Activated CD4-positive, alpha-beta T cell treated with anti-CD3 and anti-CD28 coated beads, Interleukin-10, Interleukin-2, amounts not matched to agents 100 ng/mL and 50 ng/mL, durations not matched to agents 16 hours and 8 hours (primary cell): ENCODE results near the gene MRPL48.
"Not testable (repeated sequence)": the region's sequence is repeated elsewhere in the genome, so short reads cannot be mapped to it uniquely, and the experiment has no call there.

Experiments used
- DNase-seq: peaks from one replicate; pipeline ENCODE4 v3.0.0-alpha.2; 2020

Gene MRPL48

DNA sequence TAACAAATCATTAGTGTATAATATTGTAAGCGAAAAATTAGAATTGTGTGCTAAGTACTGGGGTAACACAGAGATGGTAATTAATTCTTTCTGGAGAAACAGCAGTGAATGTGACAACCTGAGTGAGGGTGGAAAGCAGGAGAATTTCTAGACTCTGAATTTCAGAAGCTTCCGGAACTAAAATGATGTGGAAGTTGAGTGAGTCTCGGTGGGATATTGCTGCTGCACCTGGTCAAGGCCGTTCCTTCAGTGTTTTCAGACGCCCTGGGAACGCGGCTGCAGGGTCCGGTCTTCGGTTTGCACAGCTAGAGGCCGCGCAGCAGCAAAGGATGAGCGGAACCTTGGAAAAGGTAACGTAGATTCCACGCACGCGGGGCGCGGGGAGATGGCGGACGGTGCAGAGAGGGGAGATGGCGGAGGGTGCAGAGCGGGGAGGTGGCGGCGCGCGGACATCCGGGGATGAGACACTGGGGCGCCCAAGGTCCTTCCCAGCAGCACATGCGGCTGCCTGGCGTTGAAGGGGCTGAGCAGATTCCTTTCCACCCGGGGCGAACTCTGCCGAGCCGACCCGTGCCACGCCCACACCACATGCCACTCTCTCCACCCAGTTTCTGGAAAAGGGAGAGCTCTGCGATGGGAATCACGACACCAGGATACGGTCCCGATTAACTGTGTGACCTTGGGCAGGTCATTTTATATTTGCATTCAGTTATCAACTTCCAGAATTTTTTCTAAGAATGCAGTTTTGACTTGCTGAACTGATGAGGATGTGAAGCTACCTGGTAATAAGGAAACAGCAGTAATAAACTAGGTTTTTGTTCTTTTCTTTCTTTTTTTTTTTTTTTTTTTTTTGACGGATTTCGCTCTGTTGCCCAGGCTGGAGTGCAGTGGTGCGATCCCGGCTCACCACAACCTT, at the start of gene MRPL48:
MRPL48 (plus strand) TSS at position 232 of the 916 bp plus-strand sequence; CDS start at position 330, 98 bp downstream.
- peak; percentile 95 for DNase-seq

DNA sequence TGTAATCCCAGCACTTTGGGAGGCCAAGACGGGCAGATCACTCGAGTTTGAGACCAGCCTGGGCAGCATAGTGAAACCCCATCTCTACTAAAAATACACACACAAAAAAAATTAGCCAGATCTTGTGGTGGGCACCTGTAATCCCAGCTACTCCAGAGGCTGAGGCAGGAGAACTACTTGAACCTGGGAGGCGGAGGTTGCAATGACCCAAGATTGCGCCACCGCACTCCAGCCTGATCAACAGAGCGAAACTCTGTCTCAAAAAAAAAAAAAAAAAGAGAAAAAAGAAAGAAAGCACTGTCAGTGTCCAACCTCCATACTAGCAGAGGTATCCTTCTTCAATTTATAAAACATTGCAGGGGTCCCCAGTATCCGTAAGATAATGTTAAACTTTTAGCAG, 44.6 kb upstream of the MRPL48 start:
- no peak for DNase-seq

DNA sequence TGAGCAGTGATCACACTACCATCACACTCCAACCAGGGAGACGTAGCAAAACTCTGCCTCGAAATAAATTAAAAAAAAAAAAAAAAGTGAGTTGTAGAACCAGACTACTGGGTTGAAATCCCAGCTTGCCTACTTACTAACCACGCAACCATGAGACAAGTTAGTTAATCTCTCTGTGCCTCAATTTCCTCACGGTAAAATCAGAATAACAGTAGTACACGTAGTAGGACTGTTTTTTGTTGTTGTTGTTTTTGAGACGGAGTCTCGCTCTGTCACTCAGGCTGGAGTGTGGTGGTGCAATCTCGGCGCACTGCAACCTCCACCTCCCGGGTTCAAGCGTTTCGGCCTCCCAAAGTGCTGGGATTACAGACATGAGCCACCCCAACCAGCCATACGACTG, 41.0 kb upstream of the MRPL48 start:
- DNase-seq: no peak

DNA sequence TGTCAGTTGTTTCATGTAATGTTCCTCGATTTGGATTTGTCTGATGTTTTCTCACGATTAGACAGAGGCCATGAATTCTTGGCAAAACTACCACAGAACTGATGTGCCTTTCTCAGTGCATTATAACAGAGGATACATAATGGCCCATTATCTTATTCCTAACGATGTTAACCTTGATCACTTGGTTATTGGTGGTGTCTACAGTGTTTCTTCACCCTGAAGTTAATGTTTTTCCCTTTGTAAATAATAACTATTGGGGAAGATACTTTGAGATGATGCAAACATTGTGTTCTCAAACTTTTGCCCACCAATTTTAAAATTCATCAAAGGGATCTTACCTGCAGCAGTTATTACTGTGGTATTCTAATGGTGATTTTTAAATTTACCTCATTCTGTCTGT, 39.9 kb upstream of the MRPL48 start:
- no peak for DNase-seq

DNA sequence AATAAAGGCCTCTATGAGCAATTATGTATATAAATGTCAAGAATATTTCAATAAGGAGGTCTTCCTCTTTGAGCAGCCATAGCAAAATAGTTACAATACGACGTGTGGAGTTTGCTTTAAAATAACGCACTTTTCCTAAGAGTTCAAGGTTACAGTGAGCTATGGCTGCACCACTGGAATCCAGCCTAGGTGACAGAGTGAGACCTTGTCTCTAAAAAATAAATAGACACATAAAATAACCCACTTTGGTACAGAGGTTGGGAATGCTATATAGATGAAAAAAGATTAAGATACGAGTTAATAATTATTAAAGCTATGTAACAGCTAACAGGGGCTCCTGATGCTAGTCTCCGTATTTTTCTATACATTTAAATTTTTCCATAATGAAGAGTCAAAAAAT, 39.4 kb upstream of the MRPL48 start:
- DNase-seq: no peak

DNA sequence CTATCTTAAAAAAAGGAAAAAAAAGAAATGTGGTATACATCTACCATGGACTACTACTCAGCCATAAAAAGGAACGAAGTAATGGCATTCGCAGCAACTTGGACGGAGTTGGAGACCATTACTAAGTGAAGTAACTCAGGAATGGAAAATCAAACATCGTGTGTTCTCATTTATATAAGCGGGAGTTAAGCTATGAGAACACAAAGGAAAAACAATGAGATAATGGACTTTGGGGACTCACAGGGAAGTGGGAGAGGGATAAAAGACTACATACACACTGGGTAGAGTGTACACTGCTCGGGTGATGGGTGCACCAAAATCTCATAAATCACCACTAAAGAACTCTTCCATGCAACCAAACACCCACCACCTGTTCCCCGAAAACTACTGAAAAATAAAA, 38.6 kb upstream of the MRPL48 start:
- DNase-seq: no peak

DNA sequence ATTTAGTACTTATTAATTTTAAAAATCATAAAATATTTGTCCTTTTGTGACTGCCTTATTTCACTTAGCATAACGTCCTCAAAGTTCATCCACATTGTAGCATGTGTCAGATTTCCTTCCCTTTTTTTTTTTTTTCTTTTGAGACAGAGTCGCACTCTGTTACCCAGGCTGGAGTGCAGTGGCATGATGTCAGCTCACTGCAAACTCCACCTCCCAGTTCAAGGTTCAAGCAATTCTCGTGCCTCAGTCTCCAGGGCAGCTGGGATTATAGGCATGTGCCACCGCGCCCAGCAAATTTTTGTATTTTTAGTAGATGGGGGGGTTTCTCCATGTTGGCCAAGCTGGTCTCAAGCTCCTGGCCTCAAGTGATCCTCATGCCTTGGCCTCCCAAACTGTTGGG, 37.4 kb upstream of the MRPL48 start:
- no peak for DNase-seq

DNA sequence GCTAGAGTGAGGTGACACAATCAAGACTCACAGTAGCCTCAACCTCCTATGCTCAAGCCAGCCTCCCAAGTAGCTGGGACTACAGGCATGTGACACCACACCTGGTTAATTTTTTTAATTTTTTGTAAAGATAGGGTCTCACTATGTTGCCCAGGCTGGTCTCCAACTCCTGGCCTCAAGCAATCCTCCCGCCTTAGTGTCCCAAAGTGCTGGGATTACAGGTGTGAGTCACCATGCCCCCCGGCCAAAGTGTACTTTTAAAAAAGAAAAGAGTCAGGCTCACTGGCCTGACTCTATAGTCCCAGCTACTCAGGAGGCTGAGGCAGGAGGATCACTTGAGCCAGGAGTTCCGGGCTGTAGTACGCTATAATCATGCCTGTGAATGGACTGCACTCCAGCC, 36.8 kb upstream of the MRPL48 start:
- not testable (repeated sequence) for DNase-seq

DNA sequence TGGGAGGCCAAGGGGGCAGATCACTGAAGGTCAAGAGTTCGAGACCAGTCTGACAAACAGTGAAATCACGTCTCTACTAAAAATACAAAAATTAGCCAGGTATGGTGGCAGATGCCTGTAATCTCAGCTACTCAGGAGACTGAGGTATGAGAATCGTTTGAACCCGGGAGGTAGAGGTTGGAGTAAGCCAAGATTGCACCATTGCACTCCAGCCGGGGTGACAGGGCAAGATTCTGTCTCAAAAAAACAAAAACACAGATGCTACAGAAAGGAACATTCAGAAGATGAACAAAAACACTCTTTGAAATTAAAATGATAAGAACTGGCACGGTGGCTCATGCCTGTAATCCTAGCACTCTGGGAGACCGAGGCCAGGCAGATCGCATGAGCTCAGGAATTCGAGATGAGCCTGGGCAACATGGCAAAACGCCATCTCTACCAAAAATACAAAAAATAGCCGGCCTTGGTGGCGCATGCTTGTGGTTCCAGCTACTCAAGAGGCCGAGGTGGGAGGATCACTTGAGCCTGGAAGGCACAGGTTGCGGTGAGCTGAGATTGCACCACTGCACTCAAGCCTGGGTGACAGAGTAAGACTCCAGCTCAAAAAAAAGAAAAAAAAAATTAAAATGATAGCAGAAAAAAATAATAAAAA, 35.3 kb upstream of the MRPL48 start:
- DNase-seq: no peak

DNA sequence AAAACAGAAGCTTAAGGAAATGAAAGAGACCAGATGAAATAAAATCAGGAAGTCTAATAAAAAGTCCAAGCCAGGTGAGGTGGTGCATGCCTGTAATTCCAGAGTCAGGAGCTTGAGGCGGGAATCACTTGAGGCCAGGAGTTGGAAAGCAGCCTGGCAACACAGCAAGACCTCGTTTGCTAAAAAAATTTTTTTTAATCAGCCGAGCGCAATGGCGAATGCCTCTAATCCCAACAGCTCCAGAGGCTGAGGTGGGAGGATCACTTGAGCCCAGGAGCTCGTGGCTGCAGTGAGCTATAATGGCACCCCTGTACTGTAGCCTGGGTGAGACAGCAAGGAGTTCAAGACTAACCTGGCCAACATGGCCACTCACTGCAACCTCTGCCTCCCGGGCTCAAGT, 34.8 kb upstream of the MRPL48 start:
- DNase-seq: no peak

DNA sequence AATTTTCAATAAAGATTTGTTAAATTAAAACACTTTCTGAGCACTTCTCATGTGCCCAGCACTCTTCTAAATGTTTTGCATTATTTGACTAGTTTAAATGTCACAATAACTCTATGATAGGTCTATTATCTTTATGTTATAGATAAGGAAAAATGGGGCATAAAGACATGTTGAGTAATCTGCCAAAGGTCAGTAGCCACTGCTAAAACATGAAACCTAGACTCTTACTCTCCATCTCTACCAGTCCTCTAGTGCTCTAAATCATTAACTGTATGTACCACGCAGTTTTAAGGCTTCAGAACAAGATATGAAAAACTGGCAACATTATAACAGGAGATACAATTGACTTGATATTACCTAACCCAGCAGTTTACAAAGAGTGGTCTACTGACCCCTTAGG, 33.7 kb upstream of the MRPL48 start:
- no peak for DNase-seq

DNA sequence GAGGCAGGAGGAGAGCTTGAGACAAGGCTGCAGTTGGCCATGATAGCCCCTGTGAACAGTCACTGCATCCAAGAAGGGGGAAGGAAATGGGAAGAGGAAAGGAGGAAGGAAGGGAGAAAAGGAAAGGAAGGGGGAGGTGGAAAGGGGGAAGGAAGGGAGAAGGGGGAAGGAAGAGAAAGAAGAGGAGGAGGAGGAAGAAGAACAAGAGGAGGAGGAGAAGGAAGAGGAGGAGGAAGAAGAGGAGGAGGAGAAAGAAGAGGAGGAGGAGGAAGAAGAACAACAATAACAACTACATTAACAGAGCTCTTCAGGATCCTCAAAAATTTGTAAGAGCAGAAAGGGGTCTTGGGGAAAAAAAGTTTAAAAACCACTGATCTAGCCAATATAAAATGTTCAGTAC, 32.0 kb upstream of the MRPL48 start:
- no peak for DNase-seq

DNA sequence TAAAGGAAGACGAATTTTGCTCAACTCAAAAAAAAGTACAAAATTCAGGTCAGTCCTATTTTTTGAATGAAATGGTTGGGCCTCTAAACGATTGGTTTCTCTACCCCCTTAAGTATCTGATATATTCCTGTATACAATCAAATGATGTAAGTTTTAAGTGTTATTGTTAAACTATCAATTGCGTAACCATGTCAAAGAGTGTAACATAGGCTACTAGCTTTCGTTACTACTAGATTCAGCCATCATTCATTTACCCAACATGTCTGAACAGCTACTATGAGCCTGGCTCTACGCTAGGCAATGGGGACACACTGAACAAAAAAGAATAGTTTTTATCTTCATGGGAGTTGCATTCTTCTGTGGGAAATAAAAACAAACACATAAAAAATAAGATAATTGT, 30.1 kb upstream of the MRPL48 start:
- no peak for DNase-seq

DNA sequence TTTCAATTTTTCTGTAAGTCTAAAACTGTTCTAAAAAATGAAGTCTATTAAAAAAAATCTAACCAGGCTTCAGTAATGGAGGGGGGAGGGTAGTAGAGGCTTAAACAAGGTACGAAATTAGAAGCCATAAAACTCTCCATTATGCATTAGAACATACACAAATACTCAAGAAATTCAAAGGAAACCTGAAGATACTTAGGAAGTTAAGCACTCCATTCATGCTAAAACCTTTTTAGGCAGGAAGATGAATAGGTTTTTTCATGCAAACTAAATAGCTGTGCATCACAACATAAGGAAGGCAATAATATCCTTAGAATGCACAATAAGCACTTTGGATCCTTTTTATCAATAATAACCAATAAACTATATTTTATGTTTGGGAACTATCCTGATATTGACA, 29.2 kb upstream of the MRPL48 start:
- no peak for DNase-seq

DNA sequence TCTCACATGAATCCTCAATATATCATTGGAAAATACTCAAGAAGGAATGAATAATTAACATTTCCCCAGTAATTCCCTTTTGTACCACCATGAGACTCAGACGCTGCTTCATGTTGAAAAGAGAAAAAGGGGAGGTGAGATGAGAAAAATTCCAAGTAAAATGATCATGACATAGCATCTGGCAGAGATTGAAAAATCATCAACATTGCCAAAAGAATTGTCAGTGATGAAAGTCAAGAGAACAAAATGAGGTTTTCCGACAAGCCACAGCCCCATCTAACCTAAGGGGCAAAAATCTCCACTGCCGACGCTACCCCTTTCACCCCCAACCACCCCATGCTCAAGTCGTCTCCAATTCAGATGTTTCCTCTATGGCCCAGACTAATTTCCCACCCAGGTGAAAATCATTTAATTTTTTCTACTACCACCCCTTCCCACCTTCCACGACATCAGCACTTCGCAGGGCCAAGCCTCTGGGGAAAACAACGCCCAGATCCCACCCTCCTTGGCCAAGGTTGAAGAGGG, 28.0 kb upstream of the MRPL48 start:
- no peak for DNase-seq

DNA sequence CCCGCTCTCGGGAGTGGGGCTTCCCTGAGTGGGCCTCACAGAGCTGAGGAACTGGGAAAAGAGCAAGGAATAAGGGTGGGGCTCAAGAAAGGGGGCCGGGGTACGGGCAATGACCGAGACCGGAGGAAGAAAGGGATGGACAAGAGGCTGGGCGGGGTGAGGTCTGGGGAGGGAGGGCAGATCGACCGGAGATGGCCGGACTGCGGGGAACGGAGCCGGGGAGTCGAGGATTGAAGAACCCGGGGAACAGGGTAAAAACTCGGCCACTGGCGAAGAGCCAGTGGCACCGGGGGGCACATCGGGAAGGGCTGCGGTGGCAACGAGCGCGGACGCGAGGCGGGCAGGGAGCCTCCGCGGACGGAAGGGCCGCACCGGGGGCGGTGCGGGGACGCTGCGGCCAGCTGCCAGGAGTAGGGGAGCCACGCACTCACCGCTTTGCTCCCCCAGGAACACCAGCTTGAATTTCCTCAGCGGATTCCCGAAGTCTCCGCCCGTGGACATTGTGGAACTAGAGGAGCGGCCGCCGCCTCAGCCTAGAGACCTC, 27.5 kb upstream of the MRPL48 start:
- DNase-seq: peak; percentile 10

DNA sequence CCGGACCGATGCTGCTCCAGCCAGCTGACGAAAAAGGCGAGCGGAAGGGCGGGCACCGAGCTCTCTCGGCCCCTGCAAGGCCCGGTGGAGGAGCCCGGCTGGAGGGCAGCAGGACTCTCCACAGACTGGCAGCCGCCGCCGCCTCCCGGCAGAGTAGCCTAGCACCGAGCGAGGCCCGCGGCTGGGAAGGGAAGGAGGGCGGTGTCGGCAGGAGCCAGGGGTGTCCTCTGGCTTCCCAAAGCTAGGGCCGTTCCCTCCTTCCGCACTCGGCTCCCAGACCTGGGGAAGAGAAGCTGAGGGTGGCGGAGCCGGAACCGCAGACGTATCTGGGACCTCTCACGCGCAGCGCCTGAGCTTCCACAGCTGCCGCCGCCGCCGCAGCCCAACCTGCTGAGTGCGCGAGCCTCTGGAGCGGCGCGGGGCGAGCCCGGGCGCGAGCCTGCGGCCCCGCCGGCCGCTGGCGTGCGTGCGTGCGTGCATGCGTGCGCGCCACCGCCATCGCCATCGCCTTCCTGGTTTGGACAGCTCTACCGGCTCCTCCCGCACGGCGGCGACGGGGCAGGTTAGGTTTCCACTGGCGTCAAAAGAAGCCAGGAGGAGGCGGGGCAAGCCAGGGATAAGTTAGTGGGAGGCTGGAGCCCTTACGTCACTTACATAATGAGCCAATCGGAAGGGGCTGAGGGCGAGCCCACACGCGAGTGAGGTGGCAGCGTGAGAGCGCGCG, 26.8 kb upstream of the MRPL48 start, which contains the start of gene RAB6A:
RAB6A (minus strand) TSS at position 396 of the 724 bp plus-strand sequence. CDS start 439 bp downstream, outside the sequence.
- peak; percentile 100 for DNase-seq

DNA sequence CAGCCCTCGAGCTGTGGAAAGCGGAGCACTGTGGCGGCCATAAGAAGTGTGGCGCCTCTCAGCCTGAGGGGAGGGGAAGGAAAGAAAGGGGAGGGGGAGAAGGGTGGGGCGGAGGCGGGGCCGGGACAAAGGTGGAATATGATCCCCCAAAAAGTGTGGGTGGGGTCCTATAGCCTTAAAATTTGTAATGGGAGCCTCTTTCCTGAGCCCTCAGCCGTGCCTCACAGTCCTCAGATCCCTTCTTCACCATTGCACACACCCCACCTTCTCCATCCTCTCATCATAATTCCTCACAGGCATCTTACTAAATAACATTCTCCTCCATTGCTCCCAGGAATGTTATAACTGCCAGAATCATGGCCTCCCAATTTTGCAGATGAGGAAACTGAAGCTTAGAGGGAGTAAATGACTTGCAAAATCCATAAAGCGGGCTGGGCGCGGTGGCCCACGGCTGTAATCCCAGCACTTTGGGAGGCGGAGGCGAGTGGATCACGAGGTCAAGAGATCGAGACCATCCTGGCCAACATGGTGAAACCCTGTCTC, 26.2 kb upstream of the MRPL48 start:
- no peak for DNase-seq

DNA sequence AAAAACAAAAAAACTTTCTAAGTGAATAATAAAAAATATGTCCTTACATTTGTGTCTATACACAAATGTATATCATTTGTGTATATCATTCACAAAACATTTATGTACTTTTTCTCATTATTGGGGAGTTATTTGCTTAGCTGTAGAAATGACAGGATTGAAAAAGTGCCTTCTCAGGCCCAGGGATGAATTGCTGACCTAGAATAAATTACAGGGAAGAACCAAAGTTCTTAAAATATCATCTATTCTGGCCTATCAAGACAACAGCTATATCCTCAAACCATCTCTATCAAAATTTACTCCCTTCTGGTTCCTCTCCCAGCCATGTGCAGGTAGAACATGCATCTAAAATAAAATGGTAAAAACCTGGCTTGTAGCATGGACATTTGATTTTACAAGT, 24.9 kb upstream of the MRPL48 start:
- no peak for DNase-seq

DNA sequence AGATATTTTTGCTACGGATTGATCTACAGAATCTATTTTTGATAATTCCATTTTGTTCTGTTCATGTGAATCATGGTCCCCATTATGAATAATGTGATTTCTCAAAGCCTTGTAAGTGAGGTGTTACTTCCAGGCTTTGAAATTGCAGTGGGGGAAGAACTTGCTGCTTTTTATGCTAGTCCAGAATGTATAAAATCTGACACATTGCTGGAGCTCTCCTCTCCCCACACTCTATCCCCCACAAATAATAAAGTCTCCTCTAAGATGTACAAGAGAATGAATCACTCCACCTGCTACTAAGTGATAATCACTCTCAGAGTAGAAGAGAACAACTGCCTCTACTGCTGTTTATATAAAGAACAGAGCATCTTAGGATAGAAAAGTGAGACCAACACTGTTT, 20.9 kb upstream of the MRPL48 start:
- DNase-seq: no peak

DNA sequence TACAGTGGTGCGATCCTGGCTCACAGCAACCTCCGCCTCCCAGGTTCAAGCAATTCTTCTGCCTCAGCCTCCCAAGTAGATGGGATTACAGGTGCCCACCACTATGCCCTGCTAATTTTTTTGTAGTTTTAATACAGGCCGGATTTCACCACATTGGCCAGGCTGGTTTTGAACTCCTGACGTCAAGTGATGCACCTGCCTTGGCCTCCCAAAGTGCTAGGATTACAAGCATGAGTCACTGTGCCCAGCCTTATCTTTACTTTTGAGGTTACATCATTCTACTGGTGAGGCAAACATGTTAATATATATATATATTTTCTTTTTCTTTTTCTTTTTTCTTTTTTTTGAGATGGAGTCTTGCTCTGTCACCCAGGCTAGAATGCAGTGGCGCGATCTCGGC, 16.9 kb upstream of the MRPL48 start:
- not testable (repeated sequence) for DNase-seq

DNA sequence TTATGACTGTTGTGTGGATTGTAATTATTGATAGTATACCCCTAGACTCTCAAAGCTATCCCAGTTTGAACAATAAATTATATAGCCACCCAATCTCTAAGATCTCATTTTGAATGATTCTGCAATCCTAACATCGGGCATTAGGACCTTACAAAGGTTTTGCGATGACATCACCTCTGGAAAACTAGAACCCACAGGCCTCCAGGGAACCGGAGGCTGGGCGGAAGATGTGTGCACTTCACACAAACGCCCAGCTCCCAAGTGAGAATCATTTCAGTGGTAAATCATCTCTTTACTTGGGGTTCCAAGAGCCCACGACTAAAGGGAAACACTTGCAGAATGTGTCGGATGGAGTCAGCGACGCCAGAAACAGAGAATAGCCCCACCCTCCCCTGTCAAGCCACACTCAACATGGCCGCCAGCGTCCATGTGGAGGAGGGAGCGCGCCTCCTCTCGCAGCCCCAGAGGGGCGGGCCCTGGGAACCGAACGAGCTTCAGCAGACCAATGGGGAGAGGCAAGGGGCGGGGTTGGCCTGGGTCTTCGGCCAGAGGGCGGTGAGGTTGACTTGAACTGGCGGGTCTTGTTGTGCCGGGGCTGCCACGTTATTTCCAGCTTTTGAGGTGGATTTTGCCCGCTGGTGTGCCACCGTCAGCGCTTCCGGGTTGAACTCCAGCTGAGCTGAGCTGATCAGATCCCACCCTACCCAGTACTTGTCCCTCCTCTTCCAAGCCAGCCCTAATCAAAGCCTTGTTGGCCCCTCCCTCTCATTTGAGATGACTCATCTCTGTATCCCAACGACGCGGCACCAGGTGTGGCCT, 8.4 kb upstream of the MRPL48 start:
- peak; percentile 100 for DNase-seq
